ENCODE measurements around the gene KIRREL3. TPM values are rescaled to one million over a fixed set of nuclear protein-coding genes. Genes with fewer than 3 reads are reported as not detected.

Gene KIRREL3
- total and polyA plus RNA-seq, 9 of the 15 experiments (the other 6 are each of a cell fraction or from before 2014, with no cell fraction given): 0.04 to 0.10 TPM; not detected in 7

GRCh38 chr11:126476266-126476924 is 524.2 kb downstream of the KIRREL3 start:
- in situ Hi-C loops (cut with MboI) (no loop called here), intact Hi-C loops (cut with micrococcal nuclease) (no loop called here)
- Histone ChIP-seq H3K4me3 (no peak overlapping the region), H3K4me1 (replicated peaks in 1 of 2; ENCODE audit: control insufficient read depth in 2 of 2, insufficient read depth in 2 of 2, low read length in 2 of 2) (peaks cover 3 to 4% of the 10 kb centered on the region in 2 experiments; a peak in 3 of 5 replicates), H4K20me1 (replicated peaks; ENCODE audit: control insufficient read depth, insufficient read depth, low read length) (no peaks in the 10 kb centered on the region), H3K9ac (ENCODE audit: insufficient read depth in 1 of 2, low read depth in 2 of 2, low read length in 2 of 2) (no peak overlapping the region; a peak in 1 of 4 replicates), H3K4me2 (ENCODE audit: insufficient read depth, low read length) (no peak overlapping the region), H3K27ac (ENCODE audit: extremely low read depth, low read depth, low read length) (no peak overlapping the region), H3K36me3 (ENCODE audit: control insufficient read depth, insufficient read depth, low read length) (no peaks in the 10 kb centered on the region), H2AFZ (ENCODE audit: low read depth, low read length) (no peak overlapping the region), H3K27me3 (ENCODE audit: control insufficient read depth in 2 of 2, insufficient read depth in 2 of 2, low read length in 2 of 2) (peaks cover 4 to 47% of the 10 kb centered on the region in 2 experiments; a peak in 4 of 5 replicates), H3K9me1 (ENCODE audit: control insufficient read depth, insufficient read depth, low read length) (no peaks in the 10 kb centered on the region), H3K9me3 (replicated peaks; ENCODE audit: control insufficient read depth, insufficient read depth, low read depth, low read length) (no peaks in the 10 kb centered on the region), H3K79me2 (ENCODE audit: control insufficient read depth, insufficient read depth, low read length) (no peaks in the 10 kb centered on the region)
- DNase-seq (ENCODE audit: extremely low read depth in 1 of 4, low spot score in 3 of 4) (no peak), FAIRE-seq (no peak), ATAC-seq (no peak)
- POLR2A ChIA-PET: no interaction called here
- CTCF ChIA-PET (ENCODE audit: low intra/inter-chr PET ratio): no interaction called here
- BruUV-seq (replicated peaks): no TSS peak
- under 1% methylated on average over 14 of the region's 15 CpGs for WGBS (ENCODE audit: insufficient coverage, low coverage, missing lambda C conversion rate)
- TF ChIP-seq HDAC2 (IDR thresholded peaks at IDR 0.05): no peak
- TF ChIP-seq KHSRP (IDR thresholded peaks at IDR 0.05): no peak
- TF ChIP-seq SAP30 (IDR thresholded peaks at IDR 0.05; ENCODE audit: borderline replicate concordance, insufficient read depth, low read depth, low read length, poor library complexity, severe bottlenecking): no peak
- no peak for TF ChIP-seq ELF4 (CRISPR knock-in tag; IDR thresholded peaks at IDR 0.05)
- TF ChIP-seq, protein P1, sequence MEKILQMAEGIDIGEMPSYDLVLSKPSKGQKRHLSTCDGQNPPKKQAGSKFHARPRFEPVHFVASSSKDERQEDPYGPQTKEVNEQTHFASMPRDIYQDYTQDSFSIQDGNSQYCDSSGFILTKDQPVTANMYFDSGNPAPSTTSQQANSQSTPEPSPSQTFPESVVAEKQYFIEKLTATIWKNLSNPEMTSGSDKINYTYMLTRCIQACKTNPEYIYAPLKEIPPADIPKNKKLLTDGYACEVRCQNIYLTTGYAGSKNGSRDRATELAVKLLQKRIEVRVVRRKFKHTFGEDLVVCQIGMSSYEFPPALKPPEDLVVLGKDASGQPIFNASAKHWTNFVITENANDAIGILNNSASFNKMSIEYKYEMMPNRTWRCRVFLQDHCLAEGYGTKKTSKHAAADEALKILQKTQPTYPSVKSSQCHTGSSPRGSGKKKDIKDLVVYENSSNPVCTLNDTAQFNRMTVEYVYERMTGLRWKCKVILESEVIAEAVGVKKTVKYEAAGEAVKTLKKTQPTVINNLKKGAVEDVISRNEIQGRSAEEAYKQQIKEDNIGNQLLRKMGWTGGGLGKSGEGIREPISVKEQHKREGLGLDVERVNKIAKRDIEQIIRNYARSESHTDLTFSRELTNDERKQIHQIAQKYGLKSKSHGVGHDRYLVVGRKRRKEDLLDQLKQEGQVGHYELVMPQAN (IDR thresholded peaks at IDR 0.05; ENCODE audit: borderline replicate concordance): no peak
- TF ChIP-seq VEZF1 (CRISPR knock-in tag; IDR thresholded peaks at IDR 0.05): no peak
- no peak for TF ChIP-seq ZNF76 (CRISPR knock-in tag; IDR thresholded peaks at IDR 0.05; ENCODE audit: borderline replicate concordance)
- TF ChIP-seq MED1 (CRISPR knock-in tag; IDR thresholded peaks at IDR 0.05; ENCODE audit: borderline replicate concordance): no peak
- no peak for TF ChIP-seq E2F5 (CRISPR knock-in tag; IDR thresholded peaks at IDR 0.05)
- TF ChIP-seq NFYB (IDR thresholded peaks at IDR 0.05; ENCODE audit: extremely low read depth, insufficient read length): no peak
- no peak for TF ChIP-seq CGGBP1 (CRISPR knock-in tag; IDR thresholded peaks at IDR 0.05)
- no peak for TF ChIP-seq PBX2 (CRISPR knock-in tag; IDR thresholded peaks at IDR 0.05; ENCODE audit: low read depth)
- no peak for TF ChIP-seq PBX2 (tag; conservative IDR thresholded peaks at IDR 0.05; ENCODE audit: low read depth)
- no peak for TF ChIP-seq CHD4 (IDR thresholded peaks at IDR 0.05; ENCODE audit: insufficient read depth, insufficient replicate concordance, low read depth, low read length, poor library complexity, severe bottlenecking)

Data from K562 (cell line).